Measurements from ENCODE around the gene TAF12. TPM values are rescaled to one million over a fixed set of nuclear protein-coding genes. Genes with fewer than 3 reads are reported as not detected.
A peak's percentile ranks its signal among the peaks of the same experiment; 100 is the strongest.

The TAF12 gene
- total and polyA plus RNA-seq, 10 of the 15 experiments (the other 5 are each of a cell fraction or from before 2014, with no cell fraction given): 18.3 to 43.3 (median 28.6) TPM

DNA sequence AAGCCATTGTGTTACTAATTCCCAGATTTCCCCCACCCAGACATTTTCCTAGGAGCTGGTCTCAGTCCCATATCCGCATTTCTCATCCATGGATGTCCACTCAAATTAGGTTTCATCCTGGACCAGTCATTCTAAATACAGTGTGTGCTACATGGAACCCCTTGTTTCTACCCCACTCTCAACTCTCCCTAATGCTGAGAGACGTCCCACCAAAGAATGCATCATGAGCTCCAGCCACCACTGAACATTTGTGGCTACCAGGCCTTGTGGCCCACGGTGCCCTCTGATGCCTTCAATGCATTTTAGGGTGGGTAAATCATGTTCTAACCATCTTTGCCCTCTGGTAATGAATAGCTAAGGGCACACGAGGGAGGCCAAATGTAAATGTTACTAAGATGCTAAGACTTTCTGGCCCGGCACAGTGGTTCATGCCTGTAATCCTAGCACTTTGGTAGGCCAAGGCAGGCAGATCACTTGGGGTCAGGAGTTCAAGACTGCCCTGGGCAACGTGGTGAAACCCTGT is 64.1 kb downstream of the TAF12 start:
- Histone ChIP-seq H3K36me3 (ENCODE audit: control insufficient read depth in 2 of 2, insufficient read depth in 2 of 2, low read length in 1 of 2) (peaks cover 13 to 36% of the 10 kb centered on the region in 2 experiments), H3K4me3 (peak overlapping the region; percentile 99), H3K27ac (ENCODE audit: control insufficient read depth, insufficient read depth) (0 out of 2 replicates have a peak overlapping the region, but pooled peaks have one; percentile 2), H3K4me1 (ENCODE audit: control insufficient read depth, insufficient read depth, low read length) (peaks cover 12% of the 10 kb centered on the region), H3K4me2 (ENCODE audit: control insufficient read depth, insufficient read depth) (peak overlapping the region; percentile 81), H4K20me1 (ENCODE audit: control insufficient read depth, insufficient read depth) (peaks cover 12% of the 10 kb centered on the region), H3K9ac (ENCODE audit: control insufficient read depth, insufficient read depth, low read length) (peak overlapping the region; percentile 95; the same call in 1 of the 2 replicates), H2AFZ (ENCODE audit: control insufficient read depth, low read depth, low read length) (no peak overlapping the region), H3K79me2 (ENCODE audit: control insufficient read depth, insufficient read depth, low read length) (peaks cover 38% of the 10 kb centered on the region), H3K9me3 (replicated peaks; ENCODE audit: control insufficient read depth, insufficient read depth, low read length) (no peaks in the 10 kb centered on the region), H3K27me3 (replicated peaks in 1 of 2; ENCODE audit: control insufficient read depth in 2 of 2, insufficient read depth in 2 of 2, low read length in 1 of 2) (no peaks in the 10 kb centered on the region)
- ChIA-PET CTCF (interaction anchor here (0.8 to 5.5 kb wide), 11 partner anchors 8 to 329 kb away, joined by 3 to 49 read pairs (median 4); partner anchors contain the start of gene TRNAU1AP), RAD21 (ENCODE audit: unreplicated experiment) (interaction anchor here (0.6 to 6.3 kb wide), 7 partner anchors 22 to 250 kb away, joined by 3 to 108 read pairs (median 3); partner anchors contain the start of genes MED18 and TRNAU1AP), SMC1A (ENCODE audit: uncharacterized antibody, unreplicated experiment) (interaction anchor here (0.5 to 7.6 kb wide), 14 partner anchors 11 to 521 kb away, joined by 3 to 83 read pairs (median 4); partner anchors contain the start of gene TRNAU1AP), POLR2A (interaction anchor here (0.5 to 8.6 kb wide), 18 partner anchors 8 to 333 kb away, joined by 3 to 132 read pairs (median 4); partner anchors contain the start of genes RCC1, TAF12 and TRNAU1AP)
- in situ Hi-C loops (cut with MboI): no loop called here
- ATAC-seq: no peak
- no peak for FAIRE-seq
- no peak for DNase-seq (ENCODE audit: low read depth, low spot score)
- intact Hi-C loops (cut with micrococcal nuclease; ENCODE audit: unreplicated experiment): no loop called here
- 21% methylated on average over 6 of the region's 6 CpGs for WGBS (ENCODE audit: insufficient coverage, insufficient replicate concordance, low lambda C conversion rate, missing lambda C conversion rate)
- no TSS peak for BruUV-seq (replicated peaks)
- TF ChIP-seq POU2F2 (IDR thresholded peaks at IDR 0.05; ENCODE audit: borderline replicate concordance, low read depth, low read length): 0 out of 3 replicates have a peak, but pooled peaks have one; percentile 12
- 0 out of 2 replicates have a peak, but pooled peaks have one; percentile 22 for TF ChIP-seq BACH1 (IDR thresholded peaks at IDR 0.05; ENCODE audit: borderline replicate concordance)
- no peak for TF ChIP-seq NFYB (IDR thresholded peaks at IDR 0.05; ENCODE audit: insufficient read depth, low read depth, low read length)

Data from GM12878 (cell line).